ENCODE measurements around the gene SSC5D.

SSC5D gene

GRCh38 chr19:55544776-55545439, 56.7 kb downstream of the SSC5D start:
- no peaks in the 10 kb centered on the region; the same call in 1 of the 2 replicates for H3K27me3 ChIP-seq (ENCODE audit: insufficient read depth, low read length)
- H3K36me3 ChIP-seq (ENCODE audit: insufficient read depth, low read length) = no peaks in the 10 kb centered on the region
- H3K9me3 ChIP-seq (ENCODE audit: insufficient read depth, low read depth, low read length) = no peaks in the 10 kb centered on the region
- H3K9ac ChIP-seq (ENCODE audit: low read depth, low read length) = no peak overlapping the region
- WGBS = 74% methylated on average over 23 of the region's 23 CpGs
- H3K4me1 ChIP-seq (ENCODE audit: insufficient read depth, low read length) = peaks cover 20% of the 10 kb centered on the region; the same call in 1 of the 2 replicates
- H3K4me3 ChIP-seq (ENCODE audit: low read length) = no peak overlapping the region
- H3K27ac ChIP-seq (ENCODE audit: low read depth, low read length) = no peak overlapping the region

- peak within 1 kb of the TSS; percentile 21; the same call in 1 of the 2 replicates for H3K9ac ChIP-seq (ENCODE audit: low read depth, low read length)
- 88% methylated on average over 10 of the region's 10 CpGs for WGBS
- no peak within 1 kb of the TSS for H3K4me3 ChIP-seq (ENCODE audit: low read length)
- peaks cover 25% of the 10 kb centered on the region; the same call in 1 of the 2 replicates for H3K4me1 ChIP-seq (ENCODE audit: insufficient read depth, low read length)
- H3K36me3 ChIP-seq (ENCODE audit: insufficient read depth, low read length) = no peaks in the 10 kb centered on the region
- H3K27ac ChIP-seq (ENCODE audit: low read depth, low read length) = no peak within 1 kb of the TSS
- H3K27me3 ChIP-seq (ENCODE audit: insufficient read depth, low read length) = no peaks in the 10 kb centered on the region; the same call in 1 of the 2 replicates
- H3K9me3 ChIP-seq (ENCODE audit: insufficient read depth, low read depth, low read length) = no peaks in the 10 kb centered on the region
Observed at GRCh38 chr19:55545443-55545842, 57.2 kb downstream of the SSC5D start, which contains the start of gene SBK3. TSS of gene SBK3 (minus strand) at chr19:55545543. CDS start at chr19:55545543, 0 bp downstream.

- Histone ChIP-seq H3K36me3 (ENCODE audit: insufficient read depth, low read length) (no peaks in the 10 kb centered on the region), H3K9me3 (ENCODE audit: insufficient read depth, low read depth, low read length) (no peaks in the 10 kb centered on the region), H3K4me3 (ENCODE audit: low read length) (no peak overlapping the region), H3K9ac (ENCODE audit: low read depth, low read length) (peak overlapping the region; percentile 21; the same call in 1 of the 2 replicates), H3K27me3 (ENCODE audit: insufficient read depth, low read length) (no peaks in the 10 kb centered on the region; the same call in 1 of the 2 replicates), H3K4me1 (ENCODE audit: insufficient read depth, low read length) (peaks cover 29% of the 10 kb centered on the region; the same call in 1 of the 2 replicates), H3K27ac (ENCODE audit: low read depth, low read length) (no peak overlapping the region)
- 77% methylated on average over 10 of the region's 11 CpGs for WGBS
Observed at GRCh38 chr19:55546011-55546410, 57.8 kb downstream of the SSC5D start.

- no peak overlapping the region for H3K9ac ChIP-seq (ENCODE audit: low read depth, low read length)
- H3K4me1 ChIP-seq (ENCODE audit: insufficient read depth, low read length) = peaks cover 29% of the 10 kb centered on the region; the same call in 1 of the 2 replicates
- H3K27ac ChIP-seq (ENCODE audit: low read depth, low read length) = no peak overlapping the region
- H3K4me3 ChIP-seq (ENCODE audit: low read length) = no peak overlapping the region
- no peaks in the 10 kb centered on the region for H3K36me3 ChIP-seq (ENCODE audit: insufficient read depth, low read length)
- H3K9me3 ChIP-seq (ENCODE audit: insufficient read depth, low read depth, low read length) = no peaks in the 10 kb centered on the region
- 79% methylated on average over 17 of the region's 17 CpGs for WGBS
- H3K27me3 ChIP-seq (ENCODE audit: insufficient read depth, low read length) = no peaks in the 10 kb centered on the region; the same call in 1 of the 2 replicates
Observed at GRCh38 chr19:55546822-55547614, 58.8 kb downstream of the SSC5D start.

- Histone ChIP-seq H3K27me3 (ENCODE audit: insufficient read depth, low read length) (no peaks in the 10 kb centered on the region), H3K4me1 (ENCODE audit: insufficient read depth, low read length) (peaks cover 46% of the 10 kb centered on the region), H3K27ac (ENCODE audit: low read depth, low read length) (peak overlapping the region; percentile 87), H3K36me3 (ENCODE audit: insufficient read depth, low read length) (no peaks in the 10 kb centered on the region), H3K9ac (ENCODE audit: low read depth, low read length) (peak overlapping the region; percentile 73), H3K4me3 (ENCODE audit: low read length) (peak overlapping the region; percentile 62), H3K9me3 (ENCODE audit: insufficient read depth, low read depth, low read length) (no peaks in the 10 kb centered on the region)
- WGBS = 11% methylated on average over 30 of the region's 36 CpGs
Observed at GRCh38 chr19:55549500-55550320, 61.5 kb downstream of the SSC5D start.

- peak overlapping the region; percentile 87 for H3K27ac ChIP-seq (ENCODE audit: low read depth, low read length)
- H3K27me3 ChIP-seq (ENCODE audit: insufficient read depth, low read length) = no peaks in the 10 kb centered on the region
- peaks cover 50% of the 10 kb centered on the region for H3K4me1 ChIP-seq (ENCODE audit: insufficient read depth, low read length)
- H3K4me3 ChIP-seq (ENCODE audit: low read length) = peak overlapping the region; percentile 62
- peak overlapping the region; percentile 73 for H3K9ac ChIP-seq (ENCODE audit: low read depth, low read length)
- no peaks in the 10 kb centered on the region for H3K36me3 ChIP-seq (ENCODE audit: insufficient read depth, low read length)
- WGBS = 5% methylated on average over 5 of the region's 7 CpGs
- H3K9me3 ChIP-seq (ENCODE audit: insufficient read depth, low read depth, low read length) = no peaks in the 10 kb centered on the region
Observed at GRCh38 chr19:55550321-55550650, 62.0 kb downstream of the SSC5D start.

- peaks cover 35% of the 10 kb centered on the region for H3K4me1 ChIP-seq (ENCODE audit: insufficient read depth, low read length)
- H3K9me3 ChIP-seq (ENCODE audit: insufficient read depth, low read depth, low read length) = no peaks in the 10 kb centered on the region
- WGBS = 71% methylated on average over 5 of the region's 5 CpGs
- H3K9ac ChIP-seq (ENCODE audit: low read depth, low read length) = no peak overlapping the region
- H3K27ac ChIP-seq (ENCODE audit: low read depth, low read length) = no peak overlapping the region
- H3K27me3 ChIP-seq (ENCODE audit: insufficient read depth, low read length) = no peaks in the 10 kb centered on the region
- H3K4me3 ChIP-seq (ENCODE audit: low read length) = no peak overlapping the region
- H3K36me3 ChIP-seq (ENCODE audit: insufficient read depth, low read length) = no peaks in the 10 kb centered on the region
Observed at GRCh38 chr19:55552206-55552605, 64.0 kb downstream of the SSC5D start.

- Histone ChIP-seq H3K27ac (ENCODE audit: low read depth, low read length) (no peak overlapping the region), H3K4me3 (ENCODE audit: low read length) (no peak overlapping the region)
Observed at GRCh38 chr19:55552620-55553019, 64.4 kb downstream of the SSC5D start.

GRCh38 chr19:55553217-55554182, 65.3 kb downstream of the SSC5D start:
- Histone ChIP-seq H3K9me3 (ENCODE audit: insufficient read depth, low read depth, low read length) (no peaks in the 10 kb centered on the region), H3K4me1 (ENCODE audit: insufficient read depth, low read length) (peaks cover 30% of the 10 kb centered on the region), H3K36me3 (ENCODE audit: insufficient read depth, low read length) (no peaks in the 10 kb centered on the region), H3K27ac (ENCODE audit: low read depth, low read length) (no peak overlapping the region), H3K27me3 (ENCODE audit: insufficient read depth, low read length) (no peaks in the 10 kb centered on the region), H3K9ac (ENCODE audit: low read depth, low read length) (no peak overlapping the region), H3K4me3 (ENCODE audit: low read length) (no peak overlapping the region)
- WGBS = 51% methylated on average over 13 of the region's 13 CpGs

More at GRCh38 chr19:55552620-55553019, 64.4 kb downstream of the SSC5D start:
- no peak overlapping the region for H3K9ac ChIP-seq (ENCODE audit: low read depth, low read length)
- H3K36me3 ChIP-seq (ENCODE audit: insufficient read depth, low read length) = no peaks in the 10 kb centered on the region
- H3K9me3 ChIP-seq (ENCODE audit: insufficient read depth, low read depth, low read length) = no peaks in the 10 kb centered on the region
- WGBS = 36% methylated on average over 13 of the region's 13 CpGs
- H3K4me1 ChIP-seq (ENCODE audit: insufficient read depth, low read length) = peaks cover 31% of the 10 kb centered on the region
- H3K27me3 ChIP-seq (ENCODE audit: insufficient read depth, low read length) = no peaks in the 10 kb centered on the region

GRCh38 chr19:55554302-55554701, 66.1 kb downstream of the SSC5D start:
- Histone ChIP-seq H3K36me3 (ENCODE audit: insufficient read depth, low read length) (no peaks in the 10 kb centered on the region), H3K4me3 (ENCODE audit: low read length) (no peak overlapping the region), H3K27ac (ENCODE audit: low read depth, low read length) (no peak overlapping the region), H3K9ac (ENCODE audit: low read depth, low read length) (no peak overlapping the region), H3K9me3 (ENCODE audit: insufficient read depth, low read depth, low read length) (no peaks in the 10 kb centered on the region), H3K4me1 (ENCODE audit: insufficient read depth, low read length) (peaks cover 30% of the 10 kb centered on the region), H3K27me3 (ENCODE audit: insufficient read depth, low read length) (no peaks in the 10 kb centered on the region)
- WGBS = 94% methylated on average over 9 of the region's 9 CpGs
